Nephron (organoid): ENCODE data around the gene ATXN1.

Experiments used
- H3K27ac Mint-ChIP-seq, 3 experiments: 2 replicates each; pipeline ENCODE4 v1.8.0; 2020; ENCODE audit warnings: mixed read lengths in 3 of 3, mild to moderate bottlenecking in 2 of 3, moderate library complexity in 1 of 3
- H3K27me3 Mint-ChIP-seq: 2 replicates; pipeline ENCODE4 v1.8.0; 2021; ENCODE audit warnings: low read depth, mild to moderate bottlenecking, moderate library complexity, mixed read lengths
- H3K36me3 Mint-ChIP-seq: 2 replicates; pipeline ENCODE4 v1.8.0; 2020; ENCODE audit warnings: low read depth, mixed read lengths
- H3K4me1 Mint-ChIP-seq: 2 replicates; pipeline ENCODE4 v1.8.0; 2020; ENCODE audit warnings: mixed read lengths
- H3K4me3 Mint-ChIP-seq, 3 experiments: 2 replicates each; pipeline ENCODE4 v1.8.0; 2020; ENCODE audit warnings: mild to moderate bottlenecking in 3 of 3, mixed read lengths in 3 of 3, moderate library complexity in 2 of 3
- H3K9me3 Mint-ChIP-seq: 2 replicates; pipeline ENCODE4 v1.8.0; 2020; ENCODE audit warnings: mixed read lengths
- CTCF ChIP-seq, 3 experiments: fragments of 200-600 bp; sonication (generic); IDR thresholded peaks; one replicate each; pipeline ENCODE4 v1.5.0; 2021; ENCODE audit warnings: antibody characterized with exemption in 3 of 3; ENCODE audit not compliant: unreplicated experiment in 3 of 3

The ATXN1 gene

GRCh38 chr6:16737925-16738324 lies 23.3 kb downstream of the ATXN1 start:
- Mint-ChIP-seq H3K4me3 (no peak overlapping the region), H3K9me3 (no peaks in the 10 kb centered on the region), H3K27me3 (no peaks in the 10 kb centered on the region), H3K4me1 (peaks cover 43% of the 10 kb centered on the region), H3K36me3 (peaks cover 37% of the 10 kb centered on the region), H3K27ac (peak overlapping the region in 1 of 3 experiments; percentile 21)
- TF ChIP-seq CTCF (IDR thresholded peaks at IDR 0.05; ENCODE audit: unreplicated experiment in 3 of 3) = no peak

GRCh38 chr6:16736856-16737775 lies 24.1 kb downstream of the ATXN1 start:
- no peaks in the 10 kb centered on the region for H3K27me3 Mint-ChIP-seq
- H3K36me3 Mint-ChIP-seq = peaks cover 33% of the 10 kb centered on the region
- peak overlapping the region; percentile 21 to 55 (median 49) for H3K27ac Mint-ChIP-seq
- no peak for TF ChIP-seq CTCF (IDR thresholded peaks at IDR 0.05; ENCODE audit: unreplicated experiment in 3 of 3)
- H3K4me1 Mint-ChIP-seq = peaks cover 43% of the 10 kb centered on the region
- H3K4me3 Mint-ChIP-seq = no peak overlapping the region
- H3K9me3 Mint-ChIP-seq = no peaks in the 10 kb centered on the region

GRCh38 chr6:16735014-16735413 lies 26.2 kb downstream of the ATXN1 start:
- Mint-ChIP-seq H3K36me3 (peaks cover 26% of the 10 kb centered on the region), H3K9me3 (no peaks in the 10 kb centered on the region), H3K27me3 (no peaks in the 10 kb centered on the region), H3K4me3 (no peak overlapping the region), H3K27ac (no peak overlapping the region), H3K4me1 (peaks cover 44% of the 10 kb centered on the region)
- no peak for TF ChIP-seq CTCF (IDR thresholded peaks at IDR 0.05; ENCODE audit: unreplicated experiment in 3 of 3)

GRCh38 chr6:16733085-16733484 lies 28.2 kb downstream of the ATXN1 start:
- H3K27me3 Mint-ChIP-seq = no peaks in the 10 kb centered on the region
- H3K36me3 Mint-ChIP-seq = peaks cover 13% of the 10 kb centered on the region
- no peak overlapping the region for H3K27ac Mint-ChIP-seq
- no peak for TF ChIP-seq CTCF (IDR thresholded peaks at IDR 0.05; ENCODE audit: unreplicated experiment in 3 of 3)
- H3K9me3 Mint-ChIP-seq = no peaks in the 10 kb centered on the region
- peaks cover 47% of the 10 kb centered on the region for H3K4me1 Mint-ChIP-seq
- H3K4me3 Mint-ChIP-seq = no peak overlapping the region

GRCh38 chr6:16731478-16732051 lies 29.7 kb downstream of the ATXN1 start:
- peaks cover 6% of the 10 kb centered on the region for H3K36me3 Mint-ChIP-seq
- no peak for TF ChIP-seq CTCF (IDR thresholded peaks at IDR 0.05; ENCODE audit: unreplicated experiment in 3 of 3)
- H3K27ac Mint-ChIP-seq = peak overlapping the region; percentile 13 to 64 (median 55)
- H3K27me3 Mint-ChIP-seq = no peaks in the 10 kb centered on the region
- H3K9me3 Mint-ChIP-seq = no peaks in the 10 kb centered on the region
- no peak overlapping the region for H3K4me3 Mint-ChIP-seq
- peaks cover 43% of the 10 kb centered on the region for H3K4me1 Mint-ChIP-seq
